Activated CD4-positive, alpha-beta T cell treated with anti-CD3 and anti-CD28 coated beads for 4 hours (primary cell): ENCODE results near the gene DNMT3B.
A peak's percentile ranks its signal among the peaks of the same experiment; 100 is the strongest.
"Not testable (repeated sequence)": the region's sequence is repeated elsewhere in the genome, so short reads cannot be mapped to it uniquely, and the experiment has no call there.

Experiments used
- DNase-seq, 2 donors: peaks; one replicate each; pipeline ENCODE4 v3.0.0-alpha.2; 2020

The DNMT3B gene

DNA sequence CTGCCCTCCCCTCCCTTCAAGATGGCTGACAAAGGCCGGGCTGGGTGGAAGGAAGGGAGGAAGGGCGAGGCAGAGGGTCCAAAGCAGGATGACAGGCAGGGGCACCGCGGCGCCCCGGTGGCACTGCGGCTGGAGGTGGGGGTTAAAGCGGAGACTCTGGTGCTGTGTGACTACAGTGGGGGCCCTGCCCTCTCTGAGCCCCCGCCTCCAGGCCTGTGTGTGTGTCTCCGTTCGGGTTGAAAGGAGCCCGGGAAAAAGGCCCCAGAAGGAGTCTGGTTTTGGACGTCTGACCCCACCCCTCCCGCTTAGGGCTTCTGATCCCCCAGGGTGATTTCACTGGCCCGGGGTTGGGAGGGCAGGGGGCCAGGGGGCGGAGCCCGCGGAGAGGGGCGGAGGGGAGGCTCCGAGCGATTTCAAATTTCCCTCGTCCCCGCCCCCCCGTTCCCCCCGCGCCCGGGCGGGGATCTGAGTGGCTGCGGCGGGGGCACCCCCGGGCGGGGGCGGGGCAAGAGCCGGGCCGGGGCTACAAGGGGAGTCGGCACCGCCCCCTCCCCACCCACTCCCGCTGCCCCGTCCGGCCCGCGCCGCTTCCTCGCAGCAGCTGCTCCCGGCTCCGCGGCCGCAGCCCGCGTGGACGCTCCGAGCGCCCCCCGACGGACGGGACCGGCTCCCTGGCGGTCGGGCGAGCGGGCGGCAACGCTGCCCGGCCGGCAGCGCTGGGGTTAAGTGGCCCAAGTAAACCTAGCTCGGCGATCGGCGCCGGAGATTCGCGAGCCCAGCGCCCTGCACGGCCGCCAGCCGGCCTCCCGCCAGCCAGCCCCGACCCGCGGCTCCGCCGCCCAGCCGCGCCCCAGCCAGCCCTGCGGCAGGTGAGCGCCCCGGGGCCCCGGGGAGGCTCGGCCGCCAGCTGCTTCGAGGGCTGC is at the start of gene DNMT3B:
DNMT3B (plus strand) TSS at position 555 of the 923 bp plus-strand sequence. CDS start 17,939 bp downstream, outside the sequence.
- DNase-seq: peak; percentile 64 to 68

DNA sequence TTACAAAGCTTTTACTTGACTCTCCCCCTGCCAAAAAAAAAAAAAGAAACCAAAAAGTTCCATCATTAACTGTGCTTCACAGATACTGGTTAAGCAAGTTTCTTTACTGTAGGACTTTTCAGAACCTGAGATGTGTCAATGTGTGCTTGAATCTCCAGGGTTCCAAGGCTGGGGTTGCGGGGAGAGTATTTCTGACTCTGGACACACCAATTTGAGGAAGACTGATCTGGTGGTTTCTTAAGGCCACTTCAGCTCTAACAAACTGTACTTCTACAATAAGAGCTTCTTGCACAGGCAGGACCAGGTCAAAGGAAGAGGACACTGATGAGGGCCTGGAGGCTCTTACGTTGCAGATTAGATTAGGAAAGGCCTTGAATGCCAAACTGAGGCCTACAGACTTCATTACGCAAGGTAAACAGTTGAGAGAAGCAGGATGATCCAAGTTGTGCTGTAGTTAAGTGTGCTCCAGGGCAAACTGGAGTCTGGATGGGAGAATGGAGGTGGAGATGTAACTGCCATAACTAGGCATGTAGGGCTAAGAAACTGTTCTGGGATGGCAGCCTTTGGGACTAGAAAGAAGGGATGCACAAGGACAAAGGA is 43.3 kb upstream of the DNMT3B start:
- DNase-seq: no peak

- DNase-seq: no peak
Observed at GRCh38 chr20:32727683-32728082, 34.5 kb upstream of the DNMT3B start.

DNA sequence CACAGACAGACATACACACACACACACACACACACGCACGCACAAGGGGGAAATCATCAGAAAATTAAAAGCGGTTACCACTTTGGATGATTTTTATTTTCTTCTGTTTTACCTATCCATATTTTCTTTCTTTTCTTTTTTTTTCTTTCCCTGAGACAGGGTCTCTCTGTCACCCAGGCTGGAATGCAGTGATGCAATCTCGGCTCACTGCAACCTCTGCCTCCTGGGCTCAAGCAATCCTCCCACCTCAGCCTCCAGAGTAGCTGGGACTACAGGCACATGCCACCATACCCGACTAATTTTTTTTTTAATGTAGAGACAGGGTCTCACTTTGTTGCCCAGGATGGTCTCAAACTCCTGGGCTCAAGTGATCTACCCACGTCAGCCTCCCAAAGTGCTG is 33.8 kb upstream of the DNMT3B start:
- not testable (repeated sequence) for DNase-seq

GRCh38 chr20:32729334-32729733 is 32.9 kb upstream of the DNMT3B start:
- not testable (repeated sequence) for DNase-seq

DNA sequence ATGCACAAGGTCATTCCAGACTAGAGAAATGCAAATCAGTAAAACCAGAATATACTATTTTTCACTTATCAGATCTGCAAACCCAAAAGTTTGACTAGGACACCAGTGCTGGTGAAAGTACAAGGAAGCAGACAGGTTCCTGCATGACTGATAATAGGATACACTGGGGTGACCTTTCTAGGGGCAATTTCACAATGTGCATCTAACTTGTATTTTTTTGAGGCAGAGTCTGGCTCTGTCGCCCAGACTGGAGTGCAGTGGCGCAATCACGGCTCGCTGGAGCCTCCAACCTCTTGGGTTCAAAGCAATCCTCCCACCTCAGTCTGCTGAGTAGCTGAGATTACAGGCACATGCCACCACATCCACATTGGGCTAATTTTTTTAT is 30.3 kb upstream of the DNMT3B start:
- DNase-seq: no peak

DNA sequence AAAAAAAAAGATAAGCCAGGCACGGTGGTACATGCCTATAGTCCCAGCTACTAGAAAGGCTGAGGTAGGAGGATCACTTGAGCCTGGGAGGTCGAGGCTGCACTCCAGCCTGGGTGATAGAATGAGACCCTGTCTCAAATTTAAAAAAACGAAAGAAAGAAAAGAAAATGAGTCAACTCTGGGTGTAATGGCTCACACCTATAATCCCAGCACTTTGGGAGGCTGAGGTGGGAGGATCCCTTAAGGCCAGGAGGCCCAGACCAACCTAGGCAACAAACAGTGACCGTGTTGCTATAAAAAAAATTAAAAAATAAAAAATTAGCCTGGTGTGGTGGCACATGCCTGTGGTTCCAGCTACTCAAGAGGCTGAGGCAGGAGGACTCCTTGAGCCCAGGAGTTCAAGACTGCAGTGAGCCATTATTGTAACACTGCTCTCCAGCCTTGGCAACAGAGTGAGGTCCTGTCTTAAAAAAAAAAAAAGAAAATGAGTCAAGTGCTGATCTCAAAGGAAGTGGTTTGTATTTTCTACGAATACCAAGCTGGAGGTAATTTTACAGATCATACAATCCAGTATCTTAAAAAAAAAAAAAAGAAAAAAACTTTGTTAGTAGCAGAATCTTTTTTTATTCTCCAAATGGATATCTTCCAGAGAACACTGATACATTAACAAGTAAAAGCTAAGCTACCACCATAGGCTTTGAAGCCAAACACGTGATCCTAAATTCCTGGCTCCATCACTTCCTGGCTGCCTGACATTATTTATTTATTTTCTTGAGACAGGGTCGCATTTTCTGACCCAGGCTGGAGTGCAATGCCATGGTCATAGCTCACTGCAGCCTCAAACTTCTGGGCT is 24.6 kb upstream of the DNMT3B start:
- peak; percentile 41 for DNase-seq

- no peak for DNase-seq
Observed at GRCh38 chr20:32741151-32741550, 21.0 kb upstream of the DNMT3B start.

DNA sequence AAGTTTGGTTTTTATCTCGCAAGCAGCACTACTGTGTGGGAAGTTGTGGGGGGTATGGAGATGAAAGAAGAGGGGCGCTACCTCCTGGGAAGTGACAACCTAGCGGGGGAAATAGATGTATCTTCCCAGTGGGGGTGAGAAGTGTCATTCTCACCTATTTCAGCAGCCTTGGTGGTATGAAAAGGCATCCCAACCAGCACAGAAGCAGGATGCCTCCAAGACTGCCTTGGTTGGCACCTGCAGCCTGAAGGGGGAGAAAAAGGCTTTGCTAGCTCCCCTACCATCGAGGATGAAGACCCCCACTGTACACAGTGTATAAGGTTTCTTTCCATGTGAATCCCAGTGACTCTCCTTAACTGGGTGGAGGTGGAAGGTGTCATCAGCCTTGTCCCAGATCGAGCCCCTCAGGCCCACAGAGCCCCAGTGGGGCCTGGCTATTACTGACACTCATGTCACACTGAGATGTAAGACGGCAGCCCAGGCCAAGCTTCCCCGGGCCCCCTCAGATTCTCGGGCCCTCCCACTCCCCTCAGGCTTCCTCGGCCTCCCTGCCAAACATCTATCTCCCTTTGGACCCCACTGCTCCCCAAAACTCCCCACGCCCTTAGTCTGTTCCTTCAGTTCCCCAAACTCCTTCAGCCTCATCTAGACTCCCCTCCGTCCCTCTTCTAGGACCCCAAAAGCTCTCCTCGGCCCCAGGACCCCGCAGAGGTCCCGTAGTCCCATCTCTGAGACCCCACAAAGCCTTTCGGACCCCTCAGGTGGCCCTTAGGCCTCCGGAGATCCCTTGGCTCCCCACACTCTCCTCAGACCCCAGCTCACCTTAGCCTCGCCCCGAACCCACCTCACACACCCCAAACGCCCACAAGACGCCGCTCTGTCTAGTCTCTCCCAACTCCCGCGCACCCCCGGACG is 19.6 kb upstream of the DNMT3B start:
- DNase-seq: no peak

GRCh38 chr20:32743237-32744112 is 18.7 kb upstream of the DNMT3B start, which contains the start of gene COMMD7:
COMMD7 (minus strand) TSS chr20:32743467; CDS start chr20:32743391, 76 bp downstream.
- peak; percentile 69 to 75 for DNase-seq

- no peak for DNase-seq
Observed at GRCh38 chr20:32749914-32750637, 12.1 kb upstream of the DNMT3B start.

- no peak for DNase-seq
Observed at GRCh38 chr20:32751293-32751692, 10.9 kb upstream of the DNMT3B start.

- no peak for DNase-seq
Observed at GRCh38 chr20:32751702-32752457, 10.3 kb upstream of the DNMT3B start.

- DNase-seq: no peak
Observed at GRCh38 chr20:32752458-32753250, 9.5 kb upstream of the DNMT3B start.

- DNase-seq: no peak
Observed at GRCh38 chr20:32753731-32754130, 8.5 kb upstream of the DNMT3B start.

DNA sequence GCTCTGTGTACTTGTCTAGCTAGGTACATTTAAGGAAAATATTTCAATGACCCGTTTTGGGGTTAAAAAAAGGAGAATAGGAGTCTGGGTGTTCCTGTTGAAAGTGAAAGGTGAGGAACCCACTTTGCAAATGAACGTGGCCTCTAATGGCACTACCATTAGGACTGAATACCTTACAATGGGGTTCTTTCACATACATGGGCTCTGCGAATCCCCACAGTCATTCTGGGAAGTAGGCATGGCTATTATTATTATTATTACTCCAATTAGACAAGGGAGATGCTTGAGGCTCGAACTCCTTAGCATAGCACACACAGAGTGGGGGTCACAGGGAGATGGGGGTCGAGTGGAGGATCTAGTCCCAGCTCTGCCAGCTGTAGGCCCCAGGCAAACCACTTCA is 6.0 kb upstream of the DNMT3B start:
- no peak for DNase-seq

DNA sequence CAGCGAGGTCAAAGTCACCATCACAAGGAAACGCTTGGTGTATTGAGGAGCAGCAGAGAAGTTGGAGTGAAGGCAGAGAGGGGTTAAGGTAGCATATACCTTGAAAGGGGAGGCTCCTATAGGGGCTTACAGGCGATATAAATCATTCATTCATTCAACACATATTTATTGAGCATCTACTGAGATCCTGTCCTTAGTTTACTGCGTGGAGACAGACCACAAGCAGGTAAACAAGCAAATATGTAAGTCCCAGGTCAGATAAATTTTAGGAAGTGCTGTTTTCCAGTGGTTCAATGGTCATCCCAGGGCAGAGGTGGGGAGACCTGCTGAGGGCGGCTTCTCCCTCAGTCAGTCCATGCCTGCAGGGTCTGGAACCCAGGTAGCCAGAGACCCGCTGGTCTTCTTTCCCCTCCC is 761 bp upstream of the DNMT3B start:
- DNase-seq: no peak

GRCh38 chr20:32762754-32763201 is 593 bp downstream of the DNMT3B start:
- DNase-seq: no peak
